GM06990 (cell line): Measurements from ENCODE around the gene SMIM38.

ENCODE experiments used
- DNase-seq: peaks from one replicate; pipeline ENCODE4 v3.0.0-alpha.2; 2011; ENCODE audit not compliant: insufficient read length; ENCODE audit errors: extremely low read depth
- H3K27me3 ChIP-seq: replicated peaks from 2 replicates; pipeline ENCODE4 v1.6.0; 2011; ENCODE audit warnings: low read length; ENCODE audit not compliant: control insufficient read depth, insufficient read depth
- H3K36me3 ChIP-seq: 2 replicates; pipeline ENCODE4 v1.5.1; 2011; ENCODE audit warnings: low read length; ENCODE audit not compliant: control insufficient read depth, insufficient read depth
- H3K4me3 ChIP-seq: replicated peaks from 2 replicates; pipeline ENCODE4 v1.5.1; 2011; ENCODE audit warnings: low read depth, mild to moderate bottlenecking, control low read depth, low read length
- CTCF ChIP-seq: IDR thresholded peaks from 2 replicates; pipeline ENCODE4 v1.5.1; 2011; ENCODE audit warnings: low read length, control low read depth, mild to moderate bottlenecking, inconsistent platforms; ENCODE audit not compliant: insufficient read depth, poor library complexity, severe bottlenecking

The SMIM38 gene

GRCh38 chr11:69166218-69167115, 10.7 kb downstream of the SMIM38 start:
- no peak for TF ChIP-seq CTCF
- H3K27me3 ChIP-seq: no peaks in the 10 kb centered on the region
- no peak overlapping the region; the same call in 1 of the 2 replicates for H3K4me3 ChIP-seq
- H3K36me3 ChIP-seq: no peaks in the 10 kb centered on the region
- DNase-seq: peak; percentile 83

- H3K4me3 ChIP-seq: no peak overlapping the region; the same call in 1 of the 2 replicates
- DNase-seq: no peak
- no peaks in the 10 kb centered on the region for H3K36me3 ChIP-seq
- TF ChIP-seq CTCF: no peak
- H3K27me3 ChIP-seq: no peaks in the 10 kb centered on the region
Observed at GRCh38 chr11:69167130-69167915, 11.6 kb downstream of the SMIM38 start.

GRCh38 chr11:69167916-69168691, 12.4 kb downstream of the SMIM38 start:
- TF ChIP-seq CTCF: no peak
- Histone ChIP-seq H3K27me3 (no peaks in the 10 kb centered on the region), H3K4me3 (no peak overlapping the region), H3K36me3 (no peaks in the 10 kb centered on the region)
- DNase-seq: no peak

GRCh38 chr11:69169479-69169878, 13.7 kb downstream of the SMIM38 start:
- Histone ChIP-seq H3K36me3 (no peaks in the 10 kb centered on the region), H3K4me3 (no peak overlapping the region), H3K27me3 (no peaks in the 10 kb centered on the region)
- no peak for TF ChIP-seq CTCF
- DNase-seq: no peak

GRCh38 chr11:69170704-69171103, 15.0 kb downstream of the SMIM38 start:
- Histone ChIP-seq H3K36me3 (no peaks in the 10 kb centered on the region), H3K27me3 (no peaks in the 10 kb centered on the region), H3K4me3 (no peak overlapping the region)
- no peak for TF ChIP-seq CTCF
- DNase-seq: no peak
